NCI-H146 treated with DMSO at 0.1 percent for 48 hours (cell line): ENCODE data around the gene THRB.

ENCODE experiments used
- DNase-seq: peaks from one replicate; lab custom pipeline; 2025; ENCODE audit not compliant: unreplicated experiment; lab: John Stamatoyannopoulos, UW

The THRB gene

DNA sequence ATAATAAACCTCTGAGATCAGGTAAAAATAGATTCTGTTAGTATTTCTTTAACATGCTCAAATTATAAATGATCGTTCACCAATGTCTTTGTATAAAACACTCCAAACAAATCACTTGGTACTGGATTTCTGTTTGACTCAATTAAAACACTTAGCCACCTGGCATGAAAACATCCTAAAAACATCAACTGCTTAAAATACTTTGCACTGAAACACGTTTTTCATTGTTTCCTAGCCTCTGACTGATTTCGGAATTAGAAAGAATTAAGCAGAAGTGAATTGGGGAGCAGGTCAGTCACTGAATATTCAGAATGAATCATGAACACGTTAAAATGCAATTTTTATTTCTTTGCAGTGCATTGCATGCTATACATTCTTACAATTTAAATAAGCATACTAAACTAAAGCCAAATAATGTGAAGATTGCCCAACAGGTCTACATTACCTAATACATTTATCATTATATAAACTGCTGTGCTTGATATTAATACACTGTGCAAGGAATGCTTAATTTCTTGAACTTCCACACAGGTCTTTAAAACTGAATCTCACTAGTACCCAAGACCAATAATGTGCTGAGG, 1.6 kb downstream of the THRB start:
- DNase-seq, result no peak

DNA sequence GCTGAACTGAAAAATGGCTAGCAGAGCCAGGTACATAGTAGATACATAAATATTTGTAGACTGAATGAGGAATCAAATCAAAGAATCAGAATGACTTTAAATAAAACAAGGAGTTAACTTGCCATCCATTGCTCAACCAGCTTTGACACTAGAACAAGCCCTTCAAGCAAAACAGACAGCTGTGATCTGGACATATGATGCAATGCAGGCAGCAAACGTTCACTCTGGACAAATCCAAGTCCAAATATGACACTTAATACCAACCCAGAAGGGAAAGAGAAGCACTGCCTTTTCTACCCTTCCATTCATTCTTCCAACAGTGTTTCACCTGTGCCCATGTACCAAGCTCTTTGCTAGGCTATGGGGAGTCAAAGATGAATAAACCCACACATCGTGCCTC, 4.5 kb downstream of the THRB start:
- DNase-seq, result no peak

DNA sequence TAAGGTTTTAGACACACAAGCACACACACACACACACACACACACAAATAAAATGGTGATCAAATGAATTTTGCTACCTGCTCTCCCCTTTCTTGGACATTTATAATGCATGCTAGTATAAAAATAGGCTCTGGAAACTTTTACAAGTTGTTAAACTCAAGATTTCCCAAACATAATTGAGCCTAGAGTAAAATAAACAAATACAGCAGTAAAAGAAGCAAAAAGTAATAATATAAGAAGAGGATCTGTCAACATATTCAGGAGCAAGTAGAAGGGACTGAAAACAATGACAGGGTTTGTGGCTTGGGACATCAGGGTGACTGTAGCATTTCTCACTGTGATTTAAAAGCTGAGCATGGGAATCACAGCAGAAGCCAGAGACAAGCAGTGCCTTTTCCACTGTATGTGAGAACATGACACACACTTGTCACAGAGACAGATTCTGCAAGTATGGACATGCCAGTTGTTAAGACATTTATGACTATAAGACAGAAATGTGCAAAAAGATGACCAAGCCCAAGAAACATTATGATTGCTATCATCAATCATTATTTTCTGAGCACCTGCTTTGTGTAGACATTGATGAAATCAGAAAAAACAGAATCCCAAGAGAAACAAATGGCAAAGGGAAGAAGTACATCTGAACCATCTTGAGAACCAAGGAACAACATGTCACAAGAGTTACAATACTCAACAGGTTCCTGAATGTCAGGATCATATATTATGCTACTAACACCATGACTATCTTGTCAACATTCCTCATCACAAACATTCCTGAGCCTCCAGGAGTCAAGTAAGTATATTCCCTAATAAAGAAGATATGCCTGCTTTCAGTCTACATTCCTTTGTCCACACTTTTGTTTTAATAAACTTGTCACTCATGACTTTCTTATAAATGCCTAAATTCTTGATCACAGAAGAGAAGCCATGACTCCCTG, 7.1 kb downstream of the THRB start:
- DNase-seq, result no peak

DNA sequence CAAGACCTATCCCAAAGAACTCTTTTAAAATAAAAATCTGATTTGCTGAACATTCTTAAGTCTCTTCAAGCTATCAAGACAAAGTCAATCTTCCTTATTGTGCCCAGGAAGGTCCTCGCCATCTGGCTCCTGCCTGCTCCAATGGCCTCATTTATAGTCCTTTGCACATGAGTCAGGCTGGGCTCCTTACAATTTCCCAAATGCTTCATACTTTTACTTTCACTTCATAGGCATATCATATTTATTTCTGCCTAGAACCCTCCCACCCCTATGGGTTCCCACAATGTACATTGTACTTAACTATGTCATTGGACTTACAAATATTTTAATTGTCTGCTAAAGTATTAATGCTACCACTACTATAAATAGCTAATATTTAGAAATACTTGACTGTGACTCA, 9.1 kb downstream of the THRB start:
- DNase-seq, result no peak

DNA sequence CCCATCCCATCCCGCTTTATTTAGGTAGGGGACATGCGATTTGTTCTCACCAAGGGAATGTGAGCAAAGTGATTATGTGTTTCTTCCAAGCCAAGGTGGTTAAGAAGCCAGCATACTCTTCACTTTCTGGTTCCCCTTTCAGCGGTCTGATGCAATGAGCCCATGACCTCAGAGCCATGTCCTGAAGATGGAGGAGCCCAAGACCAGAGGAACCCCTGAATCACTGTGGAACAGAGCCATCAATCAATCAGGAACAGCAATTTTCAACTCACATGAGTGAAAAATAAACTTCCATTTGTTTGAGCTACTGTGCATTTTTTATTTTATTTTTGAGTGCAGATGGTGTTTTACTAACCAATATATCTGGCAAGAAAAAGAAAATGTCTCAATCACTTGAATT, 10.8 kb downstream of the THRB start:
- DNase-seq, result no peak

DNA sequence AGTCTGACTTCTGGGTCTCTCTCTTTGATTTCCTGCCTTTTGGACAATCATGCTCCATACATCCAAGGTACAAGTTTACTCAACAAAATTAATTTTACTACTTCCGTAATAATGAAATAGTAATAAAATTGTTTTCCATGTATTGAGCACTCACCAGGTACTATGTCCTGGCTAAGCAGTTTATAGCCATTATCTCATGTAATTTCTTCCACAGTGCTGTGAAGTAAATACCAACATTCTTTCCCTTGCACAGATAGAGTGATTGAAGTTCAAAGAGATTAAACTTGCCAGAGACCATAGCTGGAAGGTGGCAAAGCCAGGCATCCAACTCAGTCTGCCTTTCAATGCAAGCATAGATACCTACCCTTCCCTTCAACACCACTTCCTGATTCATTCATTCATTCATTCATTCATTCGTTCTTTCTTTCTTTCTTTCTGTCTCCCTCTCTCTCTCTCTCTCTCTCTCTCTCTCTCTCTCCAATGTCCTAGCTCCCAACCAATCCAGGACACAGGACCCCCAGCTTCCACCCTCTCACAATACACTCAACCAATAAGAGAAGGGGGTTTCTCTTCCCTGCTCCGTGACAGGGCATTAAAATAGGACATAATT, 12.4 kb downstream of the THRB start:
- no peak for DNase-seq

DNA sequence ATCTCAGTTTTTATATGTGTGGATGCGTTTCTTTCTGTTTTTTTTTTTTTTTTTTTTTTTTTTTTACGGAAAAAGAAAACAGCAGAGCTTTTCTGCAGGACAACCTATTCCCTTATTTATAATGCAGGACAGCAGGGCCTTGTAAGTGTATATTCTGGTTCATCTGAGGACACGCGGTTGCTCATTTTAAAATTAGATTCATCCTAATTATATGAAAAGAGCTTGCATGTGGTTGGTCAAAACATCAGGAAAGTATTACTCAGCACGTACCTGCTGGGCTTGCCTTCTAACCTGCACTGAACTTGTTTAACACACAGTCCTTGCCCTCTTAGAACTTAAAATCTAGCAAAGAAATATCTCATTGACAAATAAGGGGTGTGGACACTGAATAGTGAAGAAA, 13.5 kb downstream of the THRB start:
- DNase-seq, result no peak

DNA sequence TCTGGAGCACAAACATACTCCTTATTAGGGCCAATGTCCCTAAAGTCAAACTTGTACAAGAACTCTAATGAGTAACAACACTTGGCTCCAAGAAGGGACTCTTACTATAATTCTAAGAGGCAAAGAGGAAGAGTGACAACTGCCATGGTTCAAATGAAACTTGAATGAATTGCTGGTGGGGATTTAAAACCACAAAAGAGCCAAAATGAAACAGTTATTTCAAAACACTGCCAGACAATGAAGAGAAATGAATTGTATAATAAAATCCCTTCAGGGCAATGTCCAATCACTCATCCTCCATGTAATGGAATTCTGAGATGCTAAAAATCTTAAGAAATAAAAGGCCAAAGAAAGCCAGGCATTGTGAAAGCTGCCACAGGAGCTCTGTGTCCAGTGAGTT, 14.2 kb downstream of the THRB start:
- DNase-seq, result no peak

DNA sequence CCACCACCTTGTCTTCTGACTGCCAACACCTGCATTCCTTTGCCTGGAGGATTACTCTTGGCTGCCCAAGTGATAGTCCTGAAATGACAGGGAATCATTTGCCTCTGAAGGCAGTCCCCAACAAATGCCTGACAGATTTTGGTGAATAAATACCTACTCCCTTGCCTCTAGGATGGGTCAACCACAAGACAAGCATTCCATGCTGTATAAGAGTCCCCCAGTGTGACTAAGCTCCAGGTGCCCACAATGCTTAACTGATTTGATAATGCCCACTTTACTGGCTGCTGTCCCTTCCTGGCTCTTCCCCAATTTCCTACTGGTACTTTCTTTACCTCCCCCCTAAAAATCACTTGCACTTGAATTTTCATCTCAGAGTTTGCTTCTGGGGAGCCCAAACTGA, 14.8 kb downstream of the THRB start:
- DNase-seq, result no peak

DNA sequence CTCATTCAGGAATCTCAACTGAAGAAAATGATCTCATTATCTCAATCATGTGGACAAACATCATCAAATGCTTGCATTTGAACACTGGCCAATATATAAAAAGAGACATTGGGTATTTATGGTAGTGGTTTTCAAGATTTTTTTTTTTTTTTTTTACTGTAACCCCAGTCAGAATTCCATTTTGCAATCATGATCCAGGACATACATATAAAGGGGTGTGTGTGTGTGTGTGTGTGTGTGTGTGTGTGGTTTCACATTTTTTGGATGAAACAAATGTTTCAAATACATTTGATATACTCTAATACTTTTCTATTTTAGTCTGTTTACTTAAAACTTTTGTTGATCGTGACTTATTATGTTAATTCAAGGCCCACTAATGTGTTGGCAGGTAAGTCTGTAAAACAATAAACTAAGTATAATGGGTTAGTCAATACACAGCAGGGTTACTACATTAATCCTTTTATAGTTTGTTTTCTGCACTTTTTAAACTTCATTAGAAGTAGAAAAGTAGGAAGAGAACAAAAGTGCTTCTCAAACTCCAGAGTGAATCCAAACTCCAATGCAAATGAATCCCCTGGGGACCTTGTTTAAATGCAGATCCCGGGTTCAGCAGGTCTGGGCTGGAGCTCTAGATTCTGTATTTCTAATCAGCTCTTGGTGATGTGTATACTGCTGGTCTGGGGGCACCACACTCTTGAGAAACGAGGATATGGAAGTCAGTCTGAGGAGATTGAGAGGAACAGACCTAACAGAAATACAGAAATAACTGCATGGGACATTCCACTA, 17.6 kb downstream of the THRB start:
- DNase-seq, result no peak

DNA sequence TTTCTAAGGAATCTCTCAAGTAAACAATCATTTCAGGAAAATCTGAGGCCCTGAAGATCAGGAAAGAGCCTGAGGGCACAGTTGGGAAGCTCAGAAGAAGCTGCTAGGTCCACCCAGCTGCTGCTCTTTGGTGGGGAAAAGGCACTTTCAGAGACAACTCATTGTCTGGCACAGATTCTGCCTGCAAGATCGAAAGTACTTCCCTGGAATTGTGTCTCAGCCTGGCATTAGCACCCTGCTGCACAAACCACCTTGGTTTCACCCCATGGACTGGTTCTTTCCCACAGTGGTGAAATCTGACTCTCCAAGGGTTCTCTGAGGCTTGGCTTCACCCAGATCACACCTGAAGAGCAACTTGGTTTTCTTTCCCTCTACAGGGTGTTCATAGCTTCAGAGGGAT, 18.7 kb downstream of the THRB start:
- DNase-seq, result no peak

DNA sequence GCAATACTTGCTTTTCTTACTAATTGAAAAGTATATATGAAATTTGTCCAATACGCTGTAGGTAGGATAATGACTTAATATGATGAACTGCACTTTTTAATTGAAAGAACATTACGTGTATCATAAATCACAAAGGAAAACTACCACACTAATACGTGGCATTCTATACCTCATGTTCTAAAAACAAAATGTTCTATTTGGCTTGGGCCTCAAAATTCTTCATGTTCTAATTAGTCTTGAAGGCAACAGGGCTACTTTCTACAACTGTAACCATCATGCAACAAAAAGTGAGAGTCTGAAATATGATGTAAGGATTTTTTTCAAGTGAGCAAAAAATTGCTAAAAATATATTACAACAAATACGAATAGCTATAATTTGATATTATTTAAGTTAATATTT, 19.8 kb downstream of the THRB start:
- DNase-seq, result no peak

DNA sequence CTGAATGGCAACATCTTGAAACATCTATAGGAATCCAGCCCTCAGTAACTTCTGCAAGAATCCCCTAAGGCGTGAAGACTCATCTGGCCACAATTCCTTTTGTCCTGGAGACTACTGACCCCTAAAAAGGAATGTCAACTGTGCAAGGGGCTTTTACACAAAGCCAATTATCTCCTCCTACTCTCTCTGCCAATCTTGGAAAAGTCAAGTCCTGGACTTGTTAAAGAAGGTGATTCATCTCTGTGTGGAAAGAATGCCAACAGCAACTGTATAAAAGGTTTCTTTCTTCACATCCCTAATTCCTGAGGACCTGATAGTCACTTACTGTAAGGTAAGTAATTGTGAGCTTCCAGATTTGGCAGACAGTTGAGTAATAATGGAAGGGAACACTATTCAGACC, 22.3 kb downstream of the THRB start:
- no peak for DNase-seq

DNA sequence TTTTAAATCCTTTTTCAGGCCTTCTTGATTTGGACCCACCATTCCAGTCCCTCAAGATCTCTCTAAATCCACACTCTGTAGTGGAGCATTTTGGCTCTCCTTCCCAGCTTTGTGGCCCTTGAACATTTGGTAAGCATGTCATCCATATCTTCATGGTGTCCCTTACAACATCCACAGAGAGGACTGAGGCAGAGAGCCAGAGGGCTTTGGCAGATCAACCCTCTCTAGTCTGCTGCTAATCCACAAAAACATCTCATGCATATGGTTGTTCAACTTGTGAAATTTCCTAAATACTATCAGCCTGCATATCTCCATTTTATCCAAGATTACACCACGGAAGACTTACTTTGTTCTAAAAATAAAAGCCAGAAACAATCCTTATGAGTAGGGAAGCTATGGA, 23.2 kb downstream of the THRB start:
- no peak for DNase-seq

DNA sequence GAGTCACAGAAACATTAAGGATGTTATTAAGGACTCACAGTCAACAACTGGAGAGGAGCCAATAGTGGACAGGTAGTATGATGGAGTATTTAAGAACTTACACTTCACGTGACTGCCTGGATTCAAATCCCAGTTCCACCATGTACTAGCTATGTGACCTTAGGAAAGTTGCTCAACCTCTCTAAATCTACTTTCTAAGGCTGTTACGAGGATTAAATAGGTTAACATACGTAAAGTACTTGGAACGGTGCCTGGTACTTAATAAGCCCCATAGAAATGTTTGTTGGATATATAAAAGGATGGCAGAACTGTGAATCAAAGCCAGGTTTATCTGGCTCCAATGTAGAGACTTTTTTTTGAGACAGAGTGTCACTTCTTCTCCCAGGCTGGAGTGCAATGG, 24.4 kb downstream of the THRB start:
- no peak for DNase-seq

DNA sequence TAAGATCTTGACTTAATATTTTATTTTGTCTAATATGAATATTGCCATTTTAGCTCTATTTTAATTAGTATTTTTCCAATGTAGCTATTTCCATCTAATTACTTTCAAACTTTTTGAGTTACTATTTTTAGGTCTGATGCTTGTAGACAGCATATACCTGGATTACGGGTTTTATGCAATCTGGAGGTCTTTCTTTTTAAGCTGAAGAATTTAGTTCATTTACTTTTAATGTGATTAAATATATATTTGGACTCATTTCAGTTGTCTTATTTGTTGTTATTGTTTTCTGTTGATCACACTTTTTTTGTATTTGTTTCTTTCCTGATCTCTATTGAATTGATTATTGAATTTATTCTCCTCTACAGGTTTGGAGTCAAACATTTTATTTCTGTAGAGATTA, 30.3 kb downstream of the THRB start:
- DNase-seq, result no peak

DNA sequence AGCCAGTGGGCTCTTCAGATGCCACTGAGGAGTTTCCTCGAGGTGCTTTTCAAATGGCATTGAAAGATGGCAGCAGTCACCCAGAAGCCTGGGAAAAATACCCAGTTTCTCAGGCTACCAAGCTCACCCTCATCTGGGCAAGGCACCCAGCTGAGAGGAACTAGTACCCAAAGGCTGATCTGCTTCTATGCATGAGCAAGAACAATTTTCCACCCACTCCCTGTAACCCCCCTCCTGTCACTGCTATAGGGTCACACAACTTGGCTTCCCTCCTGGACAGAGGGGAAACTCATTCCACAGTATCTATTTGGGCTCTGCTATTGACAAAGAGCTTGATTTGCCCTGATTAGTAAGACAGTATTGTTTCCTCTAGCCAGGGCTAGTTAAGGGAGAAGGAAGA, 31.9 kb downstream of the THRB start:
- DNase-seq, result no peak

DNA sequence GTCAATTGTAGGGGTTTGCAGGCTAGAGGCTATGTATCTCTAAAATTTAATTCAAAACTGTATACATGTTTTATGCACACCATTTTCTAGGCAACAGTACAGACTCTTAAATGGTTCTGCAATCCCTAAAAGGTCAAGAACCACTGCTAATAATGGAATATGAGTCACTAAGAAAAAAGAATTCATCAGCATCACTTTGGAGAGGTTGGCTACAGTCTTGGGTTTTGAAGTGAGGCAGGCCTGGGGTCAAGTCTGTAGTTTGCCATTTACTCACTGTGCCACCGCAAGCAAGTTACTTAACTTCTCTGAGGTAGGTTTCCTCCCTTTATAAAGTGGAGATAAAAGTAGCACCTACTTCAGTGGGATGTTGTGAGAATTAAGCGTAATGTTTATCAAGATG, 33.7 kb downstream of the THRB start:
- no peak for DNase-seq

DNA sequence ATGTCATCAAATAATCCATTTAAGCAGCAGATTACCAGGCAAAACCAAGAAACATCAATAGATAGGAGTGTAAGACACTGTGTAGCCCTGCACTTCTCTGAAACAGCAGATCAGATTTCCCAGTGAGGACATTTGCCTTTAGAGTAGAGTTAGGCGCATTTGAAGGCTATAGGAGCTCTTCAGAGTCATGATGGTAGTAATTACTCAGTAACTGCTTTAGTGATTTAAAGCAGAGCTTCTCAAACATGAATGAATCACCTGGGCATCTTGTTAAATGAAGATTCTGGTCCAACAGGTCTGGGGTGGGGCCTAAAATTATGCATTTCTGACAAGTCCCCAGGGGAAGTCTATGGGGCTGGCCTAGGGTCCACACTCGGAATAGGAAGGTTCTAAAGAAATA, 36.9 kb downstream of the THRB start:
- no peak for DNase-seq

DNA sequence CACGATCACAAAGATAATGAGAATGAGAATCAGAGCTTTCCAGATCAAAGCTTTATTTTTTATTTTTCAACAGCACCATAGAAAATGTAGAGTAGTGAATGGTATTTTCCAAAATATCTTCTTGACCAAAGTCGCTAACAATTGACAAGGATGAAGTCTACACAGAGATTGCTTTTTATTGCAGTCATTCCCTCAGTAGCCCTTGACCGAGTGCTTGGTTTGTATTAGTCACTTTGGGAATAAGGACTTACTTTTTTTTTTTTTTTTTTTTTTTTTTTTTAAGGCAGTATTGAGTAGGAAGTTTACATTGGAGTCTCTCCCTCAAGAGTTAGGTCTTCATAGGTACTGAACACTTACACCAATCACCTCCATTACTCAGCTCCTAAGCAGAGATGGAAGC, 39.8 kb downstream of the THRB start:
- no peak for DNase-seq

DNA sequence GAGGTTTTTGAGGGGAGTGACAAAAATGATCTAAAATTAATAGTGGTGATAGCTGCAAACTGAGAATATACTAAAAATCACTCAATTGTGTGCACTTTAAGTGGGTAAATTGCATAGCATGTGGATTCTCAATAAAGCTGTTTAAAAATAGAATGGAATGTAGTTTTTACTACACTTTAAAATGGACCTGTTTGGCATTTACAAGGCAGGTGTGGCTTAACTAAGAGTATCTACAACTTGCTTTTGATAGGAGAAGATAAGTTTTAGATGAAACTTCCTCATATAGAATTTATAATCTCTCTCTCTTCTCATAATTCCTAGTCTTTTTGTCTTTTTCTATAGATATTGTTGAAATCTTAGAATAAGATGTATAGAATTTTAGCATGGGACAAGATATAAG, 40.3 kb downstream of the THRB start:
- DNase-seq, result no peak
